ENCODE data around the gene CRYL1. TPM values are rescaled to one million over a fixed set of nuclear protein-coding genes. Genes with fewer than 3 reads are reported as not detected.

The CRYL1 gene
- total RNA-seq, 4 donors from 2014 or later, result 75.0 to 188 (median 145) TPM

- DNase-seq, result no peak
- intact Hi-C loops (cut with DNase I; ENCODE audit: low total_unique reads) (no loop called here), in situ Hi-C loops (cut with MboI; ENCODE audit: low pct_ligation_motif_present in 1 of 4, low pct_unique_long_range_greater_than_20kb in 1 of 4, low sequenced_read_pairs in 3 of 4) (no loop called here)
- H3K4me3 ChIP-seq, result no peak overlapping the region
- H3K4me1 ChIP-seq, result peaks cover 0 to 4% (median 3%) of the 10 kb centered on the region in 4 donors
- no peaks in the 10 kb centered on the region for H3K36me3 ChIP-seq
- TF ChIP-seq CTCF (IDR thresholded peaks at IDR 0.05), result no peak
- no peak for TF ChIP-seq EP300 (IDR thresholded peaks at IDR 0.05; ENCODE audit: low read depth)
- no peak for TF ChIP-seq POLR2AphosphoS5 (IDR thresholded peaks at IDR 0.05)
- no peak for TF ChIP-seq POLR2A (IDR thresholded peaks at IDR 0.05)
- H3K27me3 ChIP-seq, result no peaks in the 10 kb centered on the region
- no peak overlapping the region for H3K27ac ChIP-seq
- H3K9me3 ChIP-seq, result no peaks in the 10 kb centered on the region
- 79 to 84% methylated on average over 5 to 6 of the region's 6 CpGs for WGBS, 2 donors (ENCODE audit: low coverage in 1 of 2)
Observed at GRCh38 chr13:20420938-20421337, 104.7 kb downstream of the CRYL1 start.

GRCh38 chr13:20418953-20419352, 106.7 kb downstream of the CRYL1 start:
- 95 to 96% methylated on average over 7 of the region's 7 CpGs for WGBS, 2 donors (ENCODE audit: low coverage in 1 of 2)
- TF ChIP-seq POLR2A (IDR thresholded peaks at IDR 0.05), result no peak
- no peak for TF ChIP-seq EP300 (IDR thresholded peaks at IDR 0.05; ENCODE audit: low read depth)
- TF ChIP-seq CTCF (IDR thresholded peaks at IDR 0.05), result no peak
- TF ChIP-seq POLR2AphosphoS5 (IDR thresholded peaks at IDR 0.05), result no peak
- peaks cover 0 to 4% (median 3%) of the 10 kb centered on the region in 4 donors for H3K4me1 ChIP-seq
- in situ Hi-C loops (cut with MboI; ENCODE audit: low pct_ligation_motif_present in 1 of 4, low pct_unique_long_range_greater_than_20kb in 1 of 4, low sequenced_read_pairs in 3 of 4) (no loop called here), intact Hi-C loops (cut with DNase I; ENCODE audit: low total_unique reads) (no loop called here)
- no peak overlapping the region for H3K4me3 ChIP-seq
- no peaks in the 10 kb centered on the region for H3K27me3 ChIP-seq
- no peaks in the 10 kb centered on the region for H3K36me3 ChIP-seq
- no peaks in the 10 kb centered on the region for H3K9me3 ChIP-seq
- no peak for DNase-seq
- H3K27ac ChIP-seq, result no peak overlapping the region

- in situ Hi-C loops (cut with MboI; ENCODE audit: low pct_ligation_motif_present in 1 of 4, low pct_unique_long_range_greater_than_20kb in 1 of 4, low sequenced_read_pairs in 3 of 4), result no loop called here
- no peaks in the 10 kb centered on the region for H3K9me3 ChIP-seq
Observed at GRCh38 chr13:20416223-20416745, 109.4 kb downstream of the CRYL1 start.

GRCh38 chr13:20415694-20416107, 110.0 kb downstream of the CRYL1 start:
- TF ChIP-seq CTCF (IDR thresholded peaks at IDR 0.05) (no peak), POLR2A (IDR thresholded peaks at IDR 0.05) (no peak), POLR2AphosphoS5 (IDR thresholded peaks at IDR 0.05) (no peak), EP300 (IDR thresholded peaks at IDR 0.05; ENCODE audit: low read depth) (no peak)
- no peak for DNase-seq
- Histone ChIP-seq H3K27ac (no peak overlapping the region), H3K9me3 (no peaks in the 10 kb centered on the region), H3K36me3 (no peaks in the 10 kb centered on the region), H3K4me3 (no peak overlapping the region), H3K27me3 (no peaks in the 10 kb centered on the region), H3K4me1 (peaks cover 0 to 4% (median 3%) of the 10 kb centered on the region in 4 donors)
- intact Hi-C loops (cut with DNase I; ENCODE audit: low total_unique reads), result loop anchor here (1.0 kb wide), 1 partner anchor 25 kb away; no protein-coding TSS in a partner anchor
- in situ Hi-C loops (cut with MboI; ENCODE audit: low pct_ligation_motif_present in 1 of 4, low pct_unique_long_range_greater_than_20kb in 1 of 4, low sequenced_read_pairs in 3 of 4), result no loop called here
- 96 to 99% methylated on average over 8 to 25 of the region's 27 CpGs for WGBS, 2 donors (ENCODE audit: low coverage in 1 of 2)

More at GRCh38 chr13:20416223-20416745, 109.4 kb downstream of the CRYL1 start:
- no peak for DNase-seq
- H3K27me3 ChIP-seq, result no peaks in the 10 kb centered on the region
- no peak overlapping the region for H3K27ac ChIP-seq
- 90 to 100% methylated on average over 1 to 14 of the region's 14 CpGs for WGBS, 2 donors (ENCODE audit: low coverage in 1 of 2)
- H3K4me3 ChIP-seq, result no peak overlapping the region
- TF ChIP-seq EP300 (IDR thresholded peaks at IDR 0.05; ENCODE audit: low read depth) (no peak), POLR2AphosphoS5 (IDR thresholded peaks at IDR 0.05) (no peak), CTCF (IDR thresholded peaks at IDR 0.05) (no peak), POLR2A (IDR thresholded peaks at IDR 0.05) (no peak)
- H3K4me1 ChIP-seq, result peaks cover 0 to 4% (median 3%) of the 10 kb centered on the region in 4 donors
- intact Hi-C loops (cut with DNase I; ENCODE audit: low total_unique reads), result loop anchor here (1.0 kb wide), 1 partner anchor 24 kb away; no protein-coding TSS in a partner anchor
- no peaks in the 10 kb centered on the region for H3K36me3 ChIP-seq

Data from transverse colon (tissue), 4 donors.